ENCODE results near the gene CCDC157.

Gene CCDC157

DNA sequence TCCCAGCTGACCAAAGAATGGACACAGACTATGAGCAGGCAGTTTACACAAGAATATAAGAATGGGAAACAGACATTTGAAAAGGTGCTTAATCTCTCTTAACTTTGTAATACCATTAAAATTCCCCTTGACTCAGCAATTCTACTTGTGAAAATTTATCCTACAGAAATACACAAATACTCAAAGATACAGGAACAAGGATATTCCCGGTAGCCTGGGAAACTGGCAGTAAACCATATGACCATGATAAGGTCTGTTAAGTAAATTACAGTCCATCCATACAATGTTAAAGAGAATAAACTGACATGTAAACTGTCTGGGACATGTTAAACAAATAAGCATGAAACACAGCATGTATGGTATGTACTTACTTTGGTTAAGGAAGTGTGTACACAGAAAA is 60.0 kb downstream of the CCDC157 start:
- DNase-seq = no peak

DNA sequence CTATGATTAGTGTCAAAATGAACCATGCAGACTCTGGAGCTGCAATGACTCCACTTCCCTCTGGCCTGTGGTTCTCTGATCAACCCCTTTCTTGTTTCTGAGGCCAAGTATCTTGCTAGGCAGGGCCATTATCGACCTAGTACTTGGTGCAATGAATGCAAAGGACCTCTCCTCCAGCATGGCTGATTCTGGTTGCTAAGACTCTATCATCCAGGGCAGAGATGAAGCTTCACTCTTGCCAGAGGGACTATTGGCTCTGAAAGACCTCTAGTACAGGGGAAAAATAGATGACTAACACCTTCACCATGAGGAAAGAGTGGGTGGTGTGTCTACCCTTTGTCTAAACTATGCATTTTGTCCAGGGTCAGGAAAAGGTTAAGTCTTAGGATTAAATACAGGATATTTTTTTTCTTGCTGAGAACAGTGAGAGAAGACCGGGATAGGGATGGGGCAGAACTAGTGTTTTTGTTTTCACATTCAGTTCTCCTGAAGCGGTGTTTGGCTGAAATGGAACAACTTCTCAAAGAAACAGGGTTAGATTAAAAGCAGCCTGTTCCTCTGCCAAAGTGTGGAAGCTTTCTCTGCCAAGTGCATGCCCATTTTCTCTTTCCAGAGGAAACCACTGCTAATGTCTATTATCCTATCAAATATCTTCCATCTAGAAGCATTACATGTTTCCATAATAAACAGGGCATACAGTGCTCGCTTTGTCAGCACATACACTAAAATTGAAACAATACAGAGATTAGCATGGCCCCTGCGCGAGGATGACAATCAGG is 63.7 kb downstream of the CCDC157 start:
- no peak for DNase-seq

DNA sequence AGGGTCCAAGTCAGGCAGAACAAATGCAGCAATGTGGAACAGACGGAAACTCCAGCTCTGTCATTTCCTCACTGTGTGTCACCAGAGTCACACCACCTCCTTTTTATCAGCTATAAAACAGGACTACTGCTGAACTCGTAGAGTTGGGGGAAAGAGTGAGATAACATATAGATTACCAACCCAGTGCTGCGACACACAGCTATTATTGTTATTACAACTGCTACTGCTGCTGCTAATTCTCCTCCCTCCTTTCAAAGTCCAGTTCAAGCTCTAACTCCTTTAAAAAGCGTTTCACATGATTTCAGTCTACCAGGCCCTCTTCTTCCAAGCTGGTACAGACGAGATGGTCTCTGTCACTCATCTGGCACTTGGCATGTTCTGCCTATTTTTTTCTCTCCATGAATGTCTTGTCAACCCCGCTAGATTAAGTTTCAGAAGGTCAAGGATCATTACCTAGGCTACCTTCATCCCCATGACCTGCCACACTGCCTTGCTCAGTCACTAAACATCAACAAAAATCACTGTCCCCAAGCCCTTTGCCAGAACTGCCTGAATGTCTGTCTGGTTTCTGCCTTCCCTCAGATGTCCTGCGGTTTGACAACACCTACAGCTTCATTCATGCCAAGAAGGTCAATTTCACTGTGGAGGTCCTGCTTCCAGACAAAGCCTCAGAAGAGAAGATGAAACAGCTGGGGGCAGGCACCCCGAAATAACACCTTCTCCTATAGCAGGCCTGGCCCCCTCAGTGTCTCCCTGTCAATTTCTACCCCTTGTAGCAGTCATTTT is 65.1 kb downstream of the CCDC157 start:
- DNase-seq = no peak

DNA sequence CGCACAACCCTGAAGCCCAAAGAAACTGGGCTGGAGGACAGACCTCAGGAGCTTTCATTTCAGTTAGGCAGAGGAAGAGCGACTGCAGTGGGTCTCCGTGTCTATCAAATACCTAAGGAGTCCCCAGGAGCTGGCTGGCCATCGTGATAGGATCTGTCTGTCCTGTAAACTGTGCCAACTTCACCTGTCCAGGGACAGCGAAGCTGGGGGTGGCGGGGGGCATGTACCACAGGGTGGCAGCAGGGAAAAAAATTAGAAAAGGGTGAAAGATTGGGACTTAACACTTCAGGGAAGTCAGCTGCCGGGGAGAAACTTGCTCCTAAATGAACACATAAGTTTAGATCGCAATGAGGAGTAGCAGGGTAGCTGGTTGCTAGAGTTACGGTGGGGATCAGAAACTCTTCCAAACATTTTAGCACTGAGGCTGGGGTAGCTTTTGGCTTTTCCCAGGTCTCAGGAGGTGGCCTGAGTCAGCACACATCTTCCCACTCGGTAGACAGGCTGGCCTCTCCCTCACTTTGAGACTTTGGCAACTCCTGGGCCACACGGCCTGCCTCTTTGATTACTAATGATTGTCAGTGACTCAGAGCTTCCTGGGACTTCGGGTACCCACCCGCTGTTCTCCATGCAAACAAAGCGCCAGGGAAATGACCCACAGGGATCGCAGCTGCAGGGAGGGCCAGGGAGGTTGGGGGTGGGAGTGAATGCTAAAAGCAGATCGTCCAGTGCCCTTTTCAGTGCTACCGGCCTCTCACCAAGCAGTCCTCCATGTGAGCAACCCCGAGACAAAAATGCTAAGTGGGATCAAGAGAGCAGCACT is 65.9 kb downstream of the CCDC157 start:
- DNase-seq = peak; percentile 68

DNA sequence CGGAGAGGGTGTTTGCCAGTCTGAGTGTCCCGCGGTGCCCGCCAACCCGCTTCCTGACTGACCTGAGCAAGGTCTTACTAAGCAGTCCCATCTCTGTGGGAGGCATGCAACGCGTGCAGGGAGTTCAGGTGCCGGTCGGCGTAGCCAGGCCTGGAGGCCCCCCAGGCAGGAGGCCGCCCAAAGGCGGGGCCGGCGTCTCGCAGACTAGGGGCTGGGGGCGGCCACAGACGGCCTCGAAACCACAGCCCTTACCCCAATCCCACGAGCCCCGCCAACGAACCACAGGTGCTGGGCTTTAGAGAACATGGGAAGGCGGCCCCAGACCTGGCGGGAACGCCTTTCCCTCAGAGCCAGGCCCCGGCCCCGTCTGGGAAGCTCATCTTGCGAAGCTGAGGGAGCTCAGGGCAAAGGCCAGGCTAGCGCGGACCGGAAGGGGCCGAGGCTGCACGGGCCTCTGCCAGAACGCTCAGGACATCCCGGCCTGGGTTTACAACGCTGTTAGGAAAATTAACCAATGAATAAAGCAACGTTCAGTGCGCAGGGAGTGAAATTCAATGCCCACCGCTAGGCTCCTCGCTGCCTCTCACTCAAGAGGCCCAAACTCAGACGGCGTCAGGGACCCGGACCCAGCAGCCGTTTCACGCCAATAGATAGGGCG is 66.6 kb downstream of the CCDC157 start:
- peak; percentile 80 for DNase-seq

DNA sequence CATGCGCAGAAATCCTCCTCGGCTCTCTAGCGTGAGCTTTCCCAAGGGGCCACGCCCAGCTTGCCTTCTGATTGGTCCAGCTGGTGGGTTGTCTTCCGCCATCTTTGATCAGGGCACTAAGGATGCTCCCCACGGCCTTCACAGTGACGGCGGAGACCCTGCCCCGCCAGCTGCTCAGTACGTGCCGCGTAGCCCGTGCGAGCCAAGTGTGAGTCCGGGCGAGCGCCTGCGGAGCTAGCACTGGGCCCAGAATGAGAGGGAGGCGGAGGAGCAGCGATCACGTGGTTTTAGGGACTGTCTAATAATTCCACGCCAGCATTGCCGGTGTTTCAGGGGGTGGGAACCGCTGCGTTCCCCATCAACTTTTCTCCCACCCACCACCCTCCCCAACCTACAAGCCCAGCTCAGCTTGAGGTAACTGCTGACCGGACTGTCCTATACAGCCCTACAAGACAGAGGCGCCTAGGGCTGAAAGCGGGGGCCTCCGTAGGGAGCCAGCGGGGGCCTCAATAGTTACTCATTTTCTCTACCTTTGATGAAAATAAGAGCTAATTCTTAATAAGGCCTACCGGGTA is 67.2 kb downstream of the CCDC157 start:
- DNase-seq = peak; percentile 99

DNA sequence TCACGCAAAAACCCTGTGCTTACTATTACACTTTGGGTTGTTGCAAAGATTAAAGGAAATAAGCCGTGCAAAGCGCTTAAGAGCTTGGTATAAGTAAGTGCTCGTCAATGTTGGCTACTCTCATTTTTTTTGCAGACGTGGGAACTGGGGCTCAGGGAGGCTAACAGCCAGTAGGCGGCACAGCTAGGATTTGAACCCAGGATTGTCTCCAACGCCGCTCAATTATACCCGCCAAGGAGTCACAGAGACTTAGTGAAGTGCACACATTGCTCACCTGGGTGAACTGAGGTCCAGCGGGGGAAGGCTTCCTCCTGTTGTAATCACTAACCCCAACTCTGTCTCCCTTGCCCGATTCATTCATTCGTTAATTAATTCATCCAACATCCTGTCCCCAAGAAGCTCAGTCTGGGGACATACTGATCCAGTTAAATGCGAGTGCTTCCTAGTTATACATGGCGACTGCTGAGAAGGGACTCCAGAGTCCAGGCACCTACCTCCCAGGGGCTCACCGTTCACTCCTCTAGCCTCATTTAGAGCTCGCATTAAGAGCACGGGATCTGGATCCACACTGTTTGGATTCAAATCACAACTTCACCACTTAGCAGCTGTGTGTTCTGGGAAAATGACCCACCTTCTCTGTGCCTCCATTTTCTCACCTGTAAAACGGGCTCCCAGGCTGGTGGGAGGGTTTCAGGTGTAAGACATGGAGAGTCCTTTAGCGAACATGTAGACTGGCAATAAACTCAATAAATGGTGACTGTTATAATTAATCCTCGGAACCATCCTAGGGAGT is 67.9 kb downstream of the CCDC157 start:
- DNase-seq = peak; percentile 44

DNA sequence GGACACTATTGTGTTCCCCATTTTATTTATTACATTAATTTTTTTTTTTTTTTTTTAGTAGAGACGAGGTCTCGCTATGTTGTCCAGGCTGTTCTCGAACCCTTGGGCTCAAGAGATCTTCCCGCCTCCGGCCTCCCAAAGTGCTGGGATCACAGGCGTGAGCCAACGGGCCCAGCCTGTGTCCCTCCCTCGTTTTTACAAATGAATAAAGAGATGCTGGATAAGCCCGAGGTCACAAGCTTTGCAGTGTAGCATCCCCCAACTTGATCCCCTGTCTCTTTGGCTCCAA is 68.5 kb downstream of the CCDC157 start:
- no peak for DNase-seq

DNA sequence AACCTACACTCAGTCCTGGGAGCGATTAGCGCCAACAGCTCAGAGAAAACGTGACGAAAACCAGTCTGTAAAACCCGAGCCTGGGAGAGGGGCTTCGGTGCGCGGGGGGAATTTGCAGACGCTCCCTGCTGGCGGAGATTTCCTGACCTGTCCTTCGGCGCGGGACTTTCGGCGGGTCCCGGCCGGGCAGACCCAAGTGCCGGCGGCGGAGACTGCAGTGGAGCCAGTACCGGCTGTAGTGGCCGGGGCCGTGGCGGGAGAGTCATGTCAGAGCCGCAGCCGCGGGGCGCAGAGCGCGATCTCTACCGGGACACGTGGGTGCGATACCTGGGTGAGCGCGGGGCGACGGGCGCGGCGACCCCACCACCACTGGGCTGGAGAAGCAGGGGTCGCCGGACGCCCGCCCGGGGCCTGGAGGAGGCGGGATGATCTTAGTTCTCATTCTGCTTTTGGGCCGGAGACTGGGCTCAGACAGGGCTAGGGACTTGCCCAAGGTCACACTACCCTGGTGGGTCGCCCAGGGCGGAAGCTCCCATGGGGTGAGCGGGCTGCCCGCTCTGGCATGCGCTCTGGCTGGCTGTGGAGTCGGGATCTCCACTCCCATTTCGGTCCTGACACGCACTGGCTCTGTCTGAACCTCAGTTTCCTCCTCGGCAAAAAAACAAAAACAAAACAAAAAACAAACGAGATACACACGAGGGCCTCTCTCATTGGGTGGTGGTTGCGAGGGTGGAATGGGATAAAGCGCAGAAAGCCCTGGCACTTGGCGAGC is 69.0 kb downstream of the CCDC157 start, which contains the start of gene MTFP1:
TSS of gene MTFP1 (plus strand) at position 153 of the 772 bp plus-strand sequence. CDS start at position 265, 112 bp downstream.
- DNase-seq = peak; percentile 53

Measured in activated CD4-positive, alpha-beta T cell treated with anti-CD3 and anti-CD28 coated beads for 48 hours (primary cell).